GM21360 (cell line): ENCODE measurements around the gene APBA3.

Experiments used
- ATAC-seq: cut with Tn5 transposase; IDR thresholded peaks from one replicate; pipeline ENCODE4 v1.9.1; 2021; ENCODE audit warnings: mild to moderate bottlenecking, moderate library complexity; ENCODE audit not compliant: unreplicated experiment

Gene APBA3, protein sequence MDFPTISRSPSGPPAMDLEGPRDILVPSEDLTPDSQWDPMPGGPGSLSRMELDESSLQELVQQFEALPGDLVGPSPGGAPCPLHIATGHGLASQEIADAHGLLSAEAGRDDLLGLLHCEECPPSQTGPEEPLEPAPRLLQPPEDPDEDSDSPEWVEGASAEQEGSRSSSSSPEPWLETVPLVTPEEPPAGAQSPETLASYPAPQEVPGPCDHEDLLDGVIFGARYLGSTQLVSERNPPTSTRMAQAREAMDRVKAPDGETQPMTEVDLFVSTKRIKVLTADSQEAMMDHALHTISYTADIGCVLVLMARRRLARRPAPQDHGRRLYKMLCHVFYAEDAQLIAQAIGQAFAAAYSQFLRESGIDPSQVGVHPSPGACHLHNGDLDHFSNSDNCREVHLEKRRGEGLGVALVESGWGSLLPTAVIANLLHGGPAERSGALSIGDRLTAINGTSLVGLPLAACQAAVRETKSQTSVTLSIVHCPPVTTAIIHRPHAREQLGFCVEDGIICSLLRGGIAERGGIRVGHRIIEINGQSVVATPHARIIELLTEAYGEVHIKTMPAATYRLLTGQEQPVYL

DNA sequence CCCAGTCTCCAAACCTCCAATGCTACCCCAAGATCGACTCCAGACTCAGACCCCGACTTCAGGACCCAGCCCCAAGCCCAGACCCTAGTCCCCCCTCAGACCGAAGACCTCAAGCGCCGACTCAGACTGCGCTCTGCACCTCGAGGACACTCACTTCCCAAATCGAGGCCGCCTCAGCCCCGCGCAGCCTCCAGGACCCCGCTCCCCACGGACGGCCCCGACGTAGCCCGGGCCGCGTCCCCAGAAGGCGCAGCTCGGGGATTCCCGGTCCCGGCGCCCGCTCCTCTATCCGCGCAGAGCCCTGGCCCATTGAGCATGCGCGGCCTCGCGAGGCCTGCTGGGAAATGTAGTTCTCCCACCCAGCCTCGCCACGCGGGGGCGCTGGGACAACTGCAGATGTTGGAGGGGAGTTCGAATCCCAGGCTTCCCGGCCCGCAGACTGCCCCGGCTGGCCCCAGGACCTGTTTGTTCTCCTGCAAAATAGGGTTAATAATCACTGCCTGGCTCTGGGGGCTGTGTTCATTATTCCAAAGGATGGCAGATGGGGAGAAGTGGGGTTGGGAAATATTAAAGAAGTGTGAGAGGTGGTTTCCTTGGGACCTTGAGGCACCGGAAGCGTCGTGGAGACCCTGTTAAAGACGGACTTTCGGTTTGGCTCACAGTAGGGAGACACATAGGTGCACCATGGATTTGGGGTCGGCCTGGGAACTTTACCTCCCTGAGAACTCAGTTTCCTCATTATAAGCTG, at the start of gene APBA3:
Gene APBA3, minus strand, starts transcription at position 311 of the 748 bp plus-strand sequence. CDS start 1,428 bp downstream, outside the sequence.
- peak; percentile 61 for ATAC-seq

DNA sequence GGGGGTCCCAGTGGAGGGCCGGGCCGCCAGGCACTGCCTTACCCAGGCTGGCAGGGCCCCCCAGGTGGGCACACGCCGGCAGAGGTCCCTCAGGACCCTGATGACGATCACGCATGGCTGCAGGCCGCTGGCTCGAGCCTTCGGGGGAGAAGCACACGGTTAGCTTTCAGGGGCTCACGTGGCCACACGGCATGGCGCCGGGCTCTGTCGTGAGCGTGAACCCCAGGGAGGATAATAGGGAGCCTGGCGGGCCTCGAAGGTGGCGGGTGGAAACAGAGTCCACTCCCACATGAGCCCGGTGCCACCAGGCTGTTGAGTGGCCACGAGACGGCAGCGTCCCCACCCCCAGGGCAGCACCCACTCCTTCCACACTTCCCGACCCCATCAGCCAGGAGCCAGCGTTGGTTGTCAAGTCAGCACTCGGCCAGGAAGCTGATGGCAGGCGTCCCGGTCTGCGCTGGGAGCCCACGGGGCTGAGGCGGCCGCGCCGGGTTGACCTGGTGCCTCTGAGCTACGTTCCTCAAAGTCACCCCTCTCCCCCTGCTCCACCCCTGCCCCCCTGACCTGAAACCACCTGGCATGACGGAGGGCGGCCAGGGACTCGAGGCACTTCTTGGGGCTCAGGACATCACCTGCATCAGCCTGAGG, 49.3 kb upstream of the APBA3 start:
- ATAC-seq: no peak

DNA sequence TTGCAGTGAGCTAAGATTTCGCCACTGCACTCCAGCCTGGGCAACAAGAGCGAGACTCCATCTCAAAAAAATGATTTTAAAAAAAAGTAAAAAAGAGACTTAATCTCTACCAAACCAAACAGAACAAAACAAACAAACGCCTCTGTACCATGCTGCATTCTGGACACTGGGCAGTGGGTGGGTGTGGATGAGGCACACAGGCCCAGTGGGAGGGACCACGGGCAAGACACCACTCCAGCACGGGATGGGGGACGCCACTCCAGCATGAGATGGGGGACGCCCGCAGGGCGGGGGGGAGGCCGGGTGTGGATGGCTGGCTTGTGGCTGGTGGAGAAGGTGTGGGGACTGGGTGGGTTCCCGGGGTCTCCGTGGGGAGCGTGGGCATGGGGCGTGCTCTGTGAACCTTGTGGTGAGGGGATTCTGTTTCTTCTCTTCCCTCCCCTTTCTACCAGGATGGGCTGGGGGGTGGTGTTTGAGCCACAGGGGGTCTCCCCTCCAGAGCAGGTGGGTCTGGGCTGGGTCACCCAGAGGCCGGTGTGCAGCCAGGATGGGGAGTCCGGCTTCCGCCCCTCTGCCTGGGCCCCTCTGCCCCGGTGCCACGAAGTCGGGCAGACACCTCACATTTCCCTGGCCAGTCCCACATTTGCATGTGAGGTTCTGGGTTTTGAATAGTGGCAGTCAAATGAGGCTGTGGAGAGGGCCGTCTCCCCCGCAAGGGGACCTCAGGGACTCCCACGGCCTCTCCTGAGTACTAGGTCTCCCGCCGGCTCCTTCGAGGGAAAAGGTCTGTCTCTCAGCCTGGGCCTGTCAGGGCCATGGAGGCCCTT, 48.6 kb upstream of the APBA3 start:
- ATAC-seq: no peak

DNA sequence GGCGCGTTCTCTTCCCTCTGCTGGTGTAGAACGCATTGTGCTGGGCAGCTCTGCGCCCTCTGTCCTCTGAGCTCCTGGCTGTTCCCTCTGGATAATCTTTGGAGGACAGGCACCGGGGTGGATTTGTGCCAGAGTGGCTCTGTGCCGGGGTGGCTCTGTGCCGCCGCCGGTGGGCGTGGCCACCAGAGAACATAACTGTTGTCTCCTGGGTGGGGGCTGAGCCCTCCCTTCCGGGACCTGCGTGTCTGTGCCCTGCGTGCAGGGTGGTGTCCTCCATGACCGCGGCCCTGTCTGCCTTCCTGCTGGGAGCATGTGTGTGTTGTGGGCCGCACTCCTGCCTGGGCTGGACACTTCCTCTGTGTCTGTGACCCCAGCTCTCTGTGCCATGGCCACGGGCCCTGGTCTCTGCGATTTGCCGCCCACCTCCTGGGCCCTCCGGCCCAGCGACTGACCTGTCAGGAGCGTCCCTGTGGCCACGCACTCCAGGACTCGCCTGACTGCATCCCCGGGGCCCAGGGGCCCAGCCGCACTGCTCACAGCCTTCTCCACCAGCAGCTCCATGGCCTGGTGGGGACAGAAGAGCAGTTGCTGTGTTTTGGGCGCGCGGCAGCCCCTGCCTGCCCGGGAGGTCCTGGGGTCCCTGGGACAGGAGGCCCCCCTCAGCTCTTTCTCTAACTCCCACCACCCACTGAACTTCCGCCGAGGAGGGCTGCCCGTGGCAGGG, 47.1 kb upstream of the APBA3 start:
- ATAC-seq: no peak

DNA sequence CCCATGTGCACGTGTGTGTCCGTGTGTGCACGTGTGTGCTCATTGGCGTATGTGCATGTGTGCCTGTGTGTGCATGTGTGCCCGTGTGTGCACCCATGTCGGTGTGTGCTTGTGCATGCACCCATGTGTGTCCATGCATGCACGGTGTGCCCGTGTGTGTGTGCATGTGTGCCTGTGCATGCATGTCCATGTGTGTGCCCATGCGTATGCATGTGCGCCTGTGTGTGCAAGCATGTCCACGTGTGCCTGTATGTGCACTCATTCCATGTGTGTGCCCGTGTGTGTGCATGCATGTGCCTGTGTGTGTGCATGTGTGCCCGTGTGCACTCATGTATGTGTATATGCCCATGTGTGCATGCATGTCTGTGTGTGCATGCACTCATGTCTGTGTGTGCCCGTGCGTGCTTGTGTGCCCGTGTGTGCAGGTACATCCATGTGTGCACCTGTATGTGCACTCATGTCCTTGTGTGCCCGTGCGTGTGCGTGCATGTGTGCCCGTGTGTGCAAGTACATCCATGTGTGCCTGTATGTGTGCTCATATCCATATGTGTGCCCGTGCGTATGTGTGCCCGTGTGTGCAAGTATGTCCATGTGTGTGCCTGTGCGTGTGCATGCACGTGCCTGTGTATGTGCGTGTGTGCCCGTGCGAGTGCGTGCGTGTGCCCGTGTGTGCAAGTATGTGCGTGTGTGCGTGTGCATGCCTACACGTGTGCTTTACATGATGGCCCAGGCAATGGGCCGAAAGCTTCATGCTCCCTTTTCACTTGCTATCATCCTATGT, 46.3 kb upstream of the APBA3 start:
- ATAC-seq: no peak

DNA sequence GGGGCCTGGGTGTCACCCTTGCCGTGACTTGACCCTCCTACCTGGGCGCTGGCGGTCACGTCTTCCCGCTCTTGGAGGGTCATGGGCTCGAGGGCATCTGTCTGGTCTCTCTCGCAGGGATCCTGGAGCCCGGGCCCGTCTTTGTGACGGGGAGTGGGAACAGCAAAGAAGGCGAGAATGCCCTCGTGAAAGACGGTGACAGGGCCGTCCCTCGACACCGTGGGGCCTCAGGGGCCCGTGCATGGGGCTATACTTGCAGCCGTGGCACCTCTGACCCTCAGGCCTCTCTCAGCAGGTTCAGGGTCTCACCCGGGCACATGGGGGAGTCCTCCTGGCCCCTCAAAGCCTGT, 45.6 kb upstream of the APBA3 start:
- no peak for ATAC-seq

DNA sequence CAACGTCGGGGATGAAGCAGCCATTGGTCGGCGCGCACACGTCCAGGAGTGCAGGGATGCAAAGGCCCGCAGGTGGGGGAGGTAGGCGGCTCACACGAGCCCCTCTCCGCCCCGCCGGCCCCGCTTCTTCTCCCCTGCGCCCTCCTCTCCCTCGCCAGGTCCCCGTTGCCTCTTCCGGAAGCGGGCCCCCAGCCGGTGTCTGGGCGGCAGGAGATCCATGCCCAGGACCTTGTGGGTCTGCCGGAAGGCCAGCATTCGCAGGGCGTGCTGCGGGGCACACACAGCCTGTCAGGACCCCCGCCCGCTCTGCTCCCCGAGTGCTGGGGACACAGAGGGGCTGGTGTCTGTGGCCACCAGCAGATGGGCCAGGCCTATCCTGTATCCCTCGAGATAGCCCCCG, 44.4 kb upstream of the APBA3 start:
- ATAC-seq: no peak

DNA sequence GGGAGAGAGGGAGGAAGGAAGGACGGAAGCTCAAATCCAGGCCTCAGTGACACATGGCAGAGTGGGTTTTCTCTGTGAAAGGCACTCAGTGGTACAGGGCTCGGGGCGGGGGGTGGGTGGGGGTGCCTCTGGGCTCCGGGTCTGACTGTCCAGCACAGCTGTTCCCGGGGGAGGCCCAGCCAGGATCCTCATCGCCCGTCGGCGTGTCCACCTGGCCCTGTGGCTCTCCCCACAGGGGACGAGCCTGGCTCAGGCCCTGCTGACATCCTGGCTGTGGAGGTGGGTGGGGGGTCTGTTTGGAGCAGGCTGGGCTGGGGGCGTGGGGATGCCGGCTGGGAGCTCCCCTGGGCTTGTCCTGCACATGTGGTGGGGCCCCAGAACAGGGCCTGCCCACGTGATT, 42.9 kb upstream of the APBA3 start:
- no peak for ATAC-seq

DNA sequence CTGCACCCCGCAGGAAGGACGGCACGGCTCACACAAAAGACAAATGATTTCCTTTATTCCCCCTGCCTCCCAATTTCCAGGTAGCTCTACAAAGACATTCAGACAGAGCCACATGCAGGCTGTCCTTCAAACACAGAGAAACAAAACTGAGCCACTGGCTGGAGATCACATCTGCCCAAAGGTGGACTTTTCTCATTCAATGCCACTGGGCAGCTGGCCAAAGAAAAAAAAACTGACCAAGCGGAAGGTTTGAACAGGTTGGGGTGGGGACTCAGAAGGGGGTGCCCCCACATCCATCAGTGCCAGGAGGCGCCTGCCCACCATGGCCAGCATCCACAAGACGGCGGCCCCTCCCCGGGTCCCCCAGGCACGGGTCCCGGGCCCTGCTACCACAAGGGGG, 42.5 kb upstream of the APBA3 start:
- no peak for ATAC-seq

DNA sequence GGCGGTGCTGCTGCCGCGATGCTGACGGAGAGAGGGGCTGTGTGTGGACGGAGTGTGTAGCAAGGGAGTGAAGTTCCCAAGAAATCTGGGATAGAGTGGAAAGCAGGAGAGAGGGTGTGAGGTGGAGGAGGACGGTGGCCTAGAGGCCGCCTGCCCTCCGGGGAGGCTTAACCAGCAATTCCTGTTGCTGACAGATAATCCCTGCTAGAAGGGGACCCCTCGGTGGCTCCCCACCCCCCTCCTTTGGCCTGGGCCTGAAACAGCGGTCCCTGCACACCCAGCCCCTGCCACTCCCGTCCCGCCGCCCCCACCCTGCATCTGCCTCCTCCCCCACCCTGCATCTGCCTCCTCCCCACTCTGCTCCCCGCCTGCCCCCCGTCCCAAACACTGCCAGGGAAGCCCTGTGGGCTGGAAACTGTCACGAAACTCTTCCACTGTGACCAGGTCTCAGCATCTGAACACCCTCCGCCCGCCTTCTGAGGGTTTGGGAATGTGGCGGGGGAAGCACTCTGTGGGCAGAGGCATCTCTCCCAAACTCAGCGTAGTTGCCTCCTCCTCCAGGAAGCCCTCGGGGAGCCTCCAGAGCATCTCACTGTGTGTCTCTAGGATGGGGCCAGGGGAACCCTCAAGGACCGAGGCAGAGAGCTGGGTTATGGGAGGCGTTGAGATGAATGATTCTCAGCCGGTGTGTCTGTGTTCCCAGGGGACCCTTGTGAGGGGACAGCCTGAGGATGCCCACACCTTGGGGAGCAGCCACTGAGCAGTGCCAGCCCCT, 41.8 kb upstream of the APBA3 start:
- ATAC-seq: no peak

DNA sequence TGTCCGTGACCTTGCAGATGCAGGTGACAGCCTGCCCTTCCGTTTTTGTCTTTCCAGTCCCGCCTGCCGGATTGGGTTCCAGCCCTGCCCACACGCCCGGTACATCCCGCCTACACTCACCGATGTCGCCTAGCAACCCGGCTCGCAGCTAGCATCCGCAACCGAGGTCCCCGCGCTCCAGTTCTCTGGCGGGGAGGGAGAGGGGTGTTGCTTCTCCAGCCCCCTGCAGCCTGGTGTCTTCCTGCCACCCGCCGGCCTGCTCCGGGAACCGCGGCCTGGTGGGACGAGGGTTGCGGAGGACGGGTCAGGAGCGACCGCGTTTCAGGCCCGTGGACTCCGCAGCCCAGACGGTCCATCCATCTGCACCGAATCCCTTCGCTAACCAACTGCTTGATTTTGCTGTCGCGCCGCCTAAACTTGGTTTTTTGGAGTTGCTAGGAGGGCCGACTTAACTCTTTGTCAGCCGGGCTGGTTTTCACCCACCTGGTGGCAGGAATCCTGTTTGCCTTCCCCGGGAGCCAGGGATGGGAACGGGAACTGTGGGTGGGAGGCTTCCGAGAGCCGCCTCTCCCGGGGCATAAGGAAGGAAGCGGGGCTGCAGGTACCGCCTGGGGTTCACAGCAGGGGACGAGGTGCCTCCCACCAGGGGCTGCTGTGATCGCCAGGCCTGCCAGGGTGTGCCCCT, 40.1 kb upstream of the APBA3 start:
- ATAC-seq: no peak

DNA sequence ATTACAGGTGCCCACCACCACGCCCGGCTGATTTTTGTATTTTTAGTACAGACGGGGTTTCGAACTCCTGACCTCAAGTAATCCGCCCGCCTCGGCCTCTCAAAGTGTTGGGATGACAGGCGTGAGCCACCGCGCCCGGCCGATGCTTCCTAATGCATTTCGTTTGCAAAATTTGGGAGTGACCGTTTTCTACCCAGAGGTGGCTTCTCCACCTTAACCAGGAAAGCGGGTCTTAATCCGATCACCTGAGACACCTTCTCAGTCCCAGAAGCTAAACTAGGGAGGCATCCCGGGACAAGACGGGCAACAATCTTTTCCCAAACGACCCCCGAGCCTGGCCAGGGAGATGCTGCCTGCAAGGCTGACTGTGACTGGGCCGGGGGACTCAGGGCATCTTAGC, 39.5 kb upstream of the APBA3 start:
- no peak for ATAC-seq

DNA sequence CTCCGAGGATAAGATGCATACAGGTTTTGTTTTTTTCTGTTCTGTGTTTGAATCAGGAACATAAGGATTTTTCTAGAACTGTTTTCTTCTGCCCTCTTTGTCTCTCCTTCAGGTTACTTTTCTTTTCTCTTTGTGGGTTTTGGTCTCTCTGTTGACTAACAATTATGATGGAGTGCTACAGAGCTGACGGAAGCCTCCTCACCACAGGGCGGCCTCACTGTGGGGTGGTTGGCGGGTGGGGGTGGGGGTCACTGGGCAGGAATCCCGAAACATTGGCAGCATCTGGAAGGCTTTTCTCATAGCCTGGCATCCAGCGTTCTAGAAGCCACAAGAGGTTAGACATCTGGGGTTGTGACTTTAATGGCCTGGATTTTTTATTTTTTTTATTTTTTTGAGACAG, 36.6 kb upstream of the APBA3 start:
- ATAC-seq: no peak

DNA sequence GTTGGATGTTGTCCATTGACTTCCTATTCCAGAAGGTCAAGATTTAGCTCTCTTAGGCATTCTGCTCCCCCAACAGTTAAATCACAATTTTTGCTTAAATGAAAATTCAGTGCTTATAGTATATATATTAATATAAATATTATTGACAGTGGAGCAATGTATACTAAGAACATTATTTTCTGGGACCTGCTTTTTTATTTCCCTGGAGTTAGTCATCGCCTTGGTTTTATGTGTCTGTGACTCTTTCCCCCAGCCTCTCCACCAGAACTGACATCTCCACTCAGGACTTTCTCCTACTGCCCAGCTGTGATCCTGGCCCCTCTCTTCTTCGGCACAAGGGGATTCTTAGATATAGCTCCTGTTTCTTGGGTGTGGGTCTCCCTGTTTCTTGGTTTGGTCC, 34.9 kb upstream of the APBA3 start:
- no peak for ATAC-seq

DNA sequence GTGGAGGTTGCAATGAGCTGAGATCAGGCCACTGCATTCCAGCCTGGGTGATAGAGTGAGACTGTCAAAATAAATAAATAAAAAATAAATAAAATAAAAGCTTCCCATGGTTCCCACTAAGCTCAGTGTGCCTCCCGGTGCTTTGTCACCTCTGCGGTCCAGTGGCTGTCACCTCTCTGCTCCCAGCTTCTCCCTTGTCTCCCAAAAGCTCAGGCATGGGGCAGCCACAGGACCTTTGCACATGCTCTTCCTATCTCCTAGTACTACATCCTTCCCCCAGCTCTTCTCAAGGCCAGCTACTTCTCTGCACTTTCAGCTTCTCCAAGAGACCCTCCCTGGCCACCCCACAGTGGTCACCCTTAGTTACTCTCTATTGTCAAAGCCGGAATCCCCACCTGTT, 32.3 kb upstream of the APBA3 start:
- ATAC-seq: no peak

DNA sequence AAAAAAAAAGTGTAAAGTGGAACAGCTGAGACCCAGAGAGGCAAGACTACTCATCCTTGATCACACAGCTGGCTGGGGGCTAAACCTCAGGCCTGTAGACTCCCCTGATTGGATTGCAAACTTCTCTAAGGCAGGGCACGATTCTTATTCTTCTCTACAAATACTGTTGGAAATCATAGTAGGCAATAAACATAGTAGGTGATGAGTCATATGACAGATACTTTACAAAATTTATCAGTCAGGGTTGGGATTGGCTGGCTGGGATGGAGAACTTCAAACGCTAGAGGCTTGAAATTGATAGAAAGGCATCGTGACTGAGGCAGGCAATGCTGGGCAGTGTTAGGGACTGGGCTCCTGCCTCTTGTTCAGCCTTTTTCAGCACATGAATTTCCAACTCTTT, 30.6 kb upstream of the APBA3 start:
- ATAC-seq: no peak

DNA sequence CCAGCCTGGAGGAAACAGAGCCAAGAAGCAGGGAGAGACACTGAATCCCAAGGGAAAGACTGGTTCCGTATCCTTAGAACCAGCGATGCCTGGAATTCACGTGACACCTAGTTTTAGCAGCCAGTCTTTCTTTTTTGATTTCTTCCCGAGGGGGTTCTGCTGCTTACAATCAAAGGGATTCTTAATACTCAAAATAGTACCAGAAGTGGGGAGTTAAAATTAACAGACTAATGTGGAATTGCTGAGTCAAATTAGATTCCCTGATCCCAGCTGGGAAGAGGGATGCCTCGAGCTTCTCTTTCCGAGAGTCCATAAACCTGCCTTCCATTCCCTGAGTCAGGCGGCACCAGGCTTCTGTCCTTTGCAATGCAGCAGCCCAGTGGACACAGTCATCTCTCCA, 29.4 kb upstream of the APBA3 start:
- no peak for ATAC-seq

DNA sequence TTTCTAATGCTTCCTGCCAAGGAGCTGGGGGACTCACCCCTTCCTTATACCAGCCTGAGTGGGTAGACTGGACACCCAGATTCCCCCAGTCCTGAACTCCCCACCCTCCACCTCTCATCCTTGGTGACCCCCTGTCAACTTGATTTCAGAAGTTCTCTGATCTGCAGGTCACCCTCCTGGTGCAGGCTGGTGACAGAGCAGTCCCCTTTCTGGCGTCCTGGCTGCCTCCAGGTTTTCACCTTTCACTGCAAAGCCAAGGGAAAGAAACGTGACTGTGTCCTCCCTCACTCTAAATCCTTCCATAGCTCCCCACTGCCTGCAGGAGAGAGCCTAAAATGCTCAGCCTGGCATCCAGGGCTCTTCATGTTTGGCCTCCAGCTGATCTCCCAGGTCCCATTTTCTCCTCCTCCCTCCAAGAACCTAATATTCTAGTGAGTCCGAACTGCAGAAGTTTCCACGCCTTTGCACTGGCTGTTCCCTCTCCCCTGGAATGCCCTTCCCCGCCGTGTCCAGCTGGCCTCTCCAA, 28.8 kb upstream of the APBA3 start:
- ATAC-seq: no peak
